Keratinocyte (primary cell): ENCODE results near the gene FMNL2. TPM values are rescaled to one million over a fixed set of nuclear protein-coding genes. Genes with fewer than 3 reads are reported as not detected.

Experiments used
- DNase-seq: peaks from one replicate; pipeline ENCODE4 v3.0.0-alpha.2; 2011; ENCODE audit warnings: low read depth, missing footprints, low spot score
- FAIRE-seq: peaks from 2 replicates; lab custom pipeline; 2011; peaks lifted over from hg19 to GRCh38; lab: Jason Lieb, UNC
- H2AFZ ChIP-seq: 2 replicates; pipeline ENCODE4 v1.6.0; 2012; ENCODE audit warnings: low read length, control low read depth, inconsistent platforms; ENCODE audit not compliant: control insufficient read depth
- H3K27ac ChIP-seq: 2 replicates; pipeline ENCODE4 v1.5.1; 2011; ENCODE audit warnings: low read length; ENCODE audit not compliant: control insufficient read depth, insufficient read depth
- H3K27me3 ChIP-seq: 3 replicates; pipeline ENCODE4 v1.6.0; 2011; ENCODE audit warnings: low read length; ENCODE audit not compliant: control insufficient read depth, insufficient read depth; ENCODE audit errors: extremely low read depth
- H3K36me3 ChIP-seq, 2 experiments: 2 replicates in 1 of 2; 3 replicates in 1 of 2; pipeline ENCODE4 v1.5.1; 2011; ENCODE audit warnings: low read length in 2 of 2, mild to moderate bottlenecking in 1 of 2; ENCODE audit not compliant: control insufficient read depth in 2 of 2, insufficient read depth in 2 of 2; ENCODE audit errors: extremely low read depth in 1 of 2
- H3K4me1 ChIP-seq: 3 replicates; pipeline ENCODE4 v1.5.1; 2011; ENCODE audit warnings: low read length; ENCODE audit not compliant: control insufficient read depth, insufficient read depth; ENCODE audit errors: extremely low read depth
- H3K4me2 ChIP-seq: 3 replicates; pipeline ENCODE4 v1.6.0; 2011; ENCODE audit warnings: low read depth, low read length; ENCODE audit not compliant: control insufficient read depth, insufficient read depth; ENCODE audit errors: extremely low read depth
- H3K4me3 ChIP-seq, 3 experiments: fragments of 200-600 bp in 1 of 3; sonication (generic) in 1 of 3; 2 replicates in 2 of 3; 3 replicates in 1 of 3; pipeline ENCODE4 v1.5.1; 2011 to 2016; ENCODE audit warnings: low read length in 3 of 3, mild to moderate bottlenecking in 3 of 3, control low read depth in 2 of 3, inconsistent platforms in 1 of 3, low read depth in 1 of 3, mixed read lengths in 1 of 3, mixed run types in 1 of 3, moderate library complexity in 1 of 3; ENCODE audit not compliant: control insufficient read depth in 2 of 3, insufficient read depth in 2 of 3; ENCODE audit errors: extremely low read depth in 1 of 3
- H3K79me2 ChIP-seq: 2 replicates; pipeline ENCODE4 v1.6.0; 2012; ENCODE audit warnings: low read length; ENCODE audit not compliant: control insufficient read depth, insufficient read depth
- H3K9ac ChIP-seq: 3 replicates; pipeline ENCODE4 v1.6.0; 2011; ENCODE audit warnings: low read length; ENCODE audit not compliant: control insufficient read depth, insufficient read depth; ENCODE audit errors: extremely low read depth
- H3K9me1 ChIP-seq: 3 replicates; pipeline ENCODE4 v1.6.0; 2011; ENCODE audit warnings: low read length; ENCODE audit not compliant: control insufficient read depth, insufficient read depth; ENCODE audit errors: extremely low read depth
- H3K9me3 ChIP-seq: 2 replicates; pipeline ENCODE4 v1.5.1; 2012; ENCODE audit warnings: low read depth, low read length; ENCODE audit not compliant: control insufficient read depth
- H4K20me1 ChIP-seq: 3 replicates; pipeline ENCODE4 v1.6.0; 2011; ENCODE audit warnings: low read length; ENCODE audit not compliant: control insufficient read depth, insufficient read depth; ENCODE audit errors: extremely low read depth
- EZH2 ChIP-seq: IDR thresholded peaks from one replicate; pipeline ENCODE4 v1.6.1; 2012; ENCODE audit warnings: inconsistent platforms, mild to moderate bottlenecking, low read length, moderate library complexity
- dilution Hi-C: fragments of 300-500 bp; cut with MboI; formaldehyde crosslinking; loops from one replicate; pipeline ENCODE4 v1.7.0; 2020; ENCODE audit warnings: low sequenced_read_pairs; ENCODE audit not compliant: extremely low pct_ligation_motif_present
- polyA plus RNA-seq, 5 experiments: library from polyadenylated mRNA; depleted of rRNA in 3 of 5; stranded (reverse) in 3 of 5; stranded (forward) in 1 of 5; unstranded in 1 of 5; fragments of >200 nt; gene quantifications; 1 replicate in 1 of 5; 2 replicates in 3 of 5; 3 replicates in 1 of 5; pipeline versions ENCODE4 v1.2.1 to v1.2.3, GENCODE V29; 2011 to 2012; ENCODE audit warnings: missing spikeins in 2 of 5, low read depth in 1 of 5, low replicate concordance in 1 of 5
- TF ChIP-seq, protein P1 (sequence below), 3 experiments: IDR thresholded peaks in 1 of 3; conservative IDR thresholded peaks in 1 of 3; optimal IDR thresholded peaks in 1 of 3; 2 replicates in 2 of 3; 3 replicates in 1 of 3; pipeline versions ENCODE3 to v1.5.1; 2011; ENCODE audit warnings: low read length in 3 of 3, mild to moderate bottlenecking in 3 of 3, moderate library complexity in 2 of 3, control low read depth in 1 of 3, inconsistent platforms in 1 of 3; ENCODE audit not compliant: insufficient read depth in 2 of 3; ENCODE audit errors: extremely low read depth in 1 of 3

Gene FMNL2
- polyA plus RNA-seq, 1 donor (not counting 4 experiments of a cell fraction or from before 2014, with no cell fraction given) = 62.7 TPM

DNA sequence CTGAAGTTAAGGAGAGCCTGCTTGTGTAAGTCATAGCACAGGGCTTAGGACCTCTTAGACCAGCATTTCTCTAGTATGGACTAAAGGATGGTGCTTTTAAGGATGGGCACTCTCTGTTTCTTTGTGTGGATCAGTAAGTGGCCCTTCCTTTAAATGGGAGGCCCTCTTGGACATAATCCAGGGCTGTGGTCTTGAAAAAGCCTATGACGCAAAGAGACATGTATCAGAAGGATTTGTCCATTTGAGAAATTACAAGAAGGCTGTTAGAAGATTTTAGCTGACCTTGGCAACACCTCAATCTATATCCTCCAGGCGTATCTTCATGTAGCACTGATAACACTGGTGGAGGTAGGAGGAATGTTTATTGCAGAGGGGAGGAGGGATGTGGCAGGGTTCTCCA, 303.1 kb downstream of the FMNL2 start:
- Histone ChIP-seq H3K4me3 (no peak overlapping the region), H3K9me1 (no peaks in the 10 kb centered on the region), H3K27me3 (no peaks in the 10 kb centered on the region), H3K36me3 (peaks cover 39 to 46% of the 10 kb centered on the region in 2 experiments), H3K4me2 (no peak overlapping the region), H3K79me2 (no peaks in the 10 kb centered on the region), H3K9ac (no peak overlapping the region), H3K9me3 (no peaks in the 10 kb centered on the region), H3K27ac (no peak overlapping the region), H4K20me1 (no peaks in the 10 kb centered on the region), H3K4me1 (no peaks in the 10 kb centered on the region), H2AFZ (no peak overlapping the region)
- no peak for FAIRE-seq
- no peak for DNase-seq
- dilution Hi-C loops = no loop called here
- TF ChIP-seq, protein P1, sequence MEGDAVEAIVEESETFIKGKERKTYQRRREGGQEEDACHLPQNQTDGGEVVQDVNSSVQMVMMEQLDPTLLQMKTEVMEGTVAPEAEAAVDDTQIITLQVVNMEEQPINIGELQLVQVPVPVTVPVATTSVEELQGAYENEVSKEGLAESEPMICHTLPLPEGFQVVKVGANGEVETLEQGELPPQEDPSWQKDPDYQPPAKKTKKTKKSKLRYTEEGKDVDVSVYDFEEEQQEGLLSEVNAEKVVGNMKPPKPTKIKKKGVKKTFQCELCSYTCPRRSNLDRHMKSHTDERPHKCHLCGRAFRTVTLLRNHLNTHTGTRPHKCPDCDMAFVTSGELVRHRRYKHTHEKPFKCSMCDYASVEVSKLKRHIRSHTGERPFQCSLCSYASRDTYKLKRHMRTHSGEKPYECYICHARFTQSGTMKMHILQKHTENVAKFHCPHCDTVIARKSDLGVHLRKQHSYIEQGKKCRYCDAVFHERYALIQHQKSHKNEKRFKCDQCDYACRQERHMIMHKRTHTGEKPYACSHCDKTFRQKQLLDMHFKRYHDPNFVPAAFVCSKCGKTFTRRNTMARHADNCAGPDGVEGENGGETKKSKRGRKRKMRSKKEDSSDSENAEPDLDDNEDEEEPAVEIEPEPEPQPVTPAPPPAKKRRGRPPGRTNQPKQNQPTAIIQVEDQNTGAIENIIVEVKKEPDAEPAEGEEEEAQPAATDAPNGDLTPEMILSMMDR (optimal IDR thresholded peaks at IDR 0.05 in 1 of 3, IDR thresholded peaks at IDR 0.05 in 1 of 3, conservative IDR thresholded peaks at IDR 0.05 in 1 of 3; ENCODE audit: extremely low read depth in 1 of 3, insufficient read depth in 2 of 3, low read length in 3 of 3) = no peak
- TF ChIP-seq EZH2 = no peak

DNA sequence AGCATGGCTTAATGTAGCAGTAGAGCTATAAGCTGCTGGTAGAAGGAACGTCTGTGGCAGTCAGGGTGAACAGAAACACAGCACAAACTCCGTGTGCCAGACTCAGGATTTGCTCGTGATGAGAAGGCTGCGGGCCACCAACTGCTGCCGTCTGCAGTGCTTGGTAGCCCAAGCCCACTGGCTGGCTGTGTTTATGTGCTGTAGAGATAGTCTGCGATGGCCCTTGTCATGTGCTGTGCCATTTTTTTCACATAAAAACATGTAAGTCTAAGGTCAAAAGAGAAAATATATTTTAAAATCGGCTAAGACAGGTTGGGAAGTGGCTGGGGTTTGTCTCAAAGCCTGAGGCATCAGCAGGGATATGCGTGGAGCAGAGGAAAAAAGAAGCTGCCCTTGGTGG, 303.6 kb downstream of the FMNL2 start:
- Histone ChIP-seq H3K27me3 (no peaks in the 10 kb centered on the region), H3K79me2 (no peaks in the 10 kb centered on the region), H3K4me2 (no peak overlapping the region), H3K9me3 (no peaks in the 10 kb centered on the region), H4K20me1 (no peaks in the 10 kb centered on the region), H3K36me3 (peaks cover 43 to 47% of the 10 kb centered on the region in 2 experiments), H3K9ac (no peak overlapping the region), H3K4me3 (no peak overlapping the region), H3K27ac (no peak overlapping the region), H2AFZ (no peak overlapping the region), H3K4me1 (no peaks in the 10 kb centered on the region), H3K9me1 (no peaks in the 10 kb centered on the region)
- FAIRE-seq = no peak
- dilution Hi-C loops = no loop called here
- TF ChIP-seq EZH2 = no peak
- TF ChIP-seq, protein P1 (optimal IDR thresholded peaks at IDR 0.05 in 1 of 3, IDR thresholded peaks at IDR 0.05 in 1 of 3, conservative IDR thresholded peaks at IDR 0.05 in 1 of 3; ENCODE audit: extremely low read depth in 1 of 3, insufficient read depth in 2 of 3, low read length in 3 of 3) = no peak
- no peak for DNase-seq
